Spleen (tissue), 11 donors: Measurements from ENCODE around the gene SEL1L3. TPM values are rescaled to one million over a fixed set of nuclear protein-coding genes. Genes with fewer than 3 reads are reported as not detected.

Experiments
- DNase-seq: peaks from one replicate; pipeline ENCODE4 v3.0.0-alpha.2; 2020
- H3K27ac ChIP-seq, 8 donors: fragments of 200-600 bp; sonication (generic) in 7 of 8; 1 replicate in 4 of 8; 2 replicates in 4 of 8; pipeline versions ENCODE4 v1.5.0 to v1.8.0; 2016 to 2021; ENCODE audit warnings: inconsistent platforms in 4 of 8, mild to moderate bottlenecking in 4 of 8, moderate library complexity in 1 of 8
- H3K27me3 ChIP-seq, 7 donors: fragments of 200-600 bp; sonication (generic) in 6 of 7; replicated peaks in 1 of 7; 1 replicate in 4 of 7; 2 replicates in 3 of 7; pipeline versions ENCODE4 v1.5.0 to v1.8.0; 2016 to 2021; ENCODE audit warnings: inconsistent platforms in 3 of 7, mild to moderate bottlenecking in 1 of 7
- H3K36me3 ChIP-seq, 6 donors: fragments of 200-600 bp; sonication (generic) in 5 of 6; 1 replicate in 4 of 6; 2 replicates in 2 of 6; pipeline versions ENCODE4 v1.5.0 to v1.8.0; 2016 to 2021; ENCODE audit warnings: inconsistent platforms in 2 of 6
- H3K4me1 ChIP-seq, 6 donors: fragments of 200-600 bp; sonication (generic) in 5 of 6; 1 replicate in 3 of 6; 2 replicates in 3 of 6; pipeline versions ENCODE4 v1.5.0 to v1.8.0; 2016 to 2021; ENCODE audit warnings: inconsistent platforms in 3 of 6
- H3K4me3 ChIP-seq, 8 donors: fragments of 200-600 bp; sonication (generic) in 7 of 8; 1 replicate in 4 of 8; 2 replicates in 4 of 8; pipeline versions ENCODE4 v1.5.0 to v1.8.0; 2016 to 2021; ENCODE audit warnings: inconsistent platforms in 4 of 8, mild to moderate bottlenecking in 4 of 8, moderate library complexity in 2 of 8
- H3K9me3 ChIP-seq, 8 donors: fragments of 200-600 bp; sonication (generic) in 7 of 8; 1 replicate in 4 of 8; 2 replicates in 4 of 8; pipeline versions ENCODE4 v1.5.0 to v1.8.0; 2016 to 2021; ENCODE audit warnings: inconsistent platforms in 4 of 8
- CTCF ChIP-seq, 11 experiments: fragments of 200-600 bp in 7 of 11; fragments of 450-650 bp in 4 of 11; sonication (generic) in 4 of 11; IDR thresholded peaks in 8 of 11; conservative IDR thresholded peaks in 3 of 11; 1 replicate in 7 of 11; 2 replicates in 4 of 11; pipeline versions ENCODE4 v1.4.0 to v1.8.0; 2016 to 2021; ENCODE audit warnings: antibody characterized with exemption in 11 of 11, inconsistent platforms in 4 of 11, mild to moderate bottlenecking in 1 of 11
- POLR2A ChIP-seq, 3 donors: fragments of 450-650 bp; IDR thresholded peaks; one replicate each; pipeline ENCODE4 v1.5.1; 2017; ENCODE audit warnings: antibody characterized with exemption in 3 of 3, mild to moderate bottlenecking in 1 of 3
- POLR2AphosphoS5 ChIP-seq, 3 donors: sonication (generic); formaldehyde crosslinking; IDR thresholded peaks; one replicate each; pipeline ENCODE4 v1.5.1; 2017; ENCODE audit warnings: antibody characterized with exemption in 3 of 3
- WGBS, 5 donors: extraction: QIAGEN DNeasy Blood & Tissue Kit in 3 of 5; methylation state at CpG; one replicate each; pipeline versions ENCODE4 v1.1.5 to v1.1.7; 2013 to 2018; 5-methylcytosine and 5-hydroxymethylcytosine counted together
- intact Hi-C: fragments of 100-400 bp; cut with DNase I; formaldehyde crosslinking; loops from one replicate; pipeline ENCODE4 v1.15.0; 2023; ENCODE audit warnings: low total_unique reads
- polyA plus RNA-seq, 3 donors: library from polyadenylated mRNA; stranded (reverse); fragments of 200-250 nt; gene quantifications; one replicate each; pipeline ENCODE4 v1.2.1, GENCODE V29; 2013
- total RNA-seq, 7 donors: library from RNA; depleted of rRNA in 3 of 7; stranded (reverse); fragments of >200 nt in 3 of 7; fragmentation: NEBNext Ultra II Directional in 4 of 7; extraction: Animal tissue kit (Norgen Biotek cat#: 25700) in 4 of 7; gene quantifications; one replicate each; pipeline versions ENCODE4 v1.1.0 to v1.2.1, GENCODE V29; 2016 to 2021
- donor health status: healthy with polysubstance abuse.
- donor health status: DM: no; HTN: no; CAD: no; lungs with moderate emphysema.
- donor health status: DM: no; HTN: no; CAD: no.
- donor health status: Bipolar disorder and iron deficiency.
- donor health status: healthy.
- donor health status: DM: no; HTN: no; CAD: no.
- donor health status: DM: yes; HTN: yes; CAD: no.

Gene SEL1L3
- total and polyA plus RNA-seq, 10 donors, result 59.0 to 319 (median 127) TPM

DNA sequence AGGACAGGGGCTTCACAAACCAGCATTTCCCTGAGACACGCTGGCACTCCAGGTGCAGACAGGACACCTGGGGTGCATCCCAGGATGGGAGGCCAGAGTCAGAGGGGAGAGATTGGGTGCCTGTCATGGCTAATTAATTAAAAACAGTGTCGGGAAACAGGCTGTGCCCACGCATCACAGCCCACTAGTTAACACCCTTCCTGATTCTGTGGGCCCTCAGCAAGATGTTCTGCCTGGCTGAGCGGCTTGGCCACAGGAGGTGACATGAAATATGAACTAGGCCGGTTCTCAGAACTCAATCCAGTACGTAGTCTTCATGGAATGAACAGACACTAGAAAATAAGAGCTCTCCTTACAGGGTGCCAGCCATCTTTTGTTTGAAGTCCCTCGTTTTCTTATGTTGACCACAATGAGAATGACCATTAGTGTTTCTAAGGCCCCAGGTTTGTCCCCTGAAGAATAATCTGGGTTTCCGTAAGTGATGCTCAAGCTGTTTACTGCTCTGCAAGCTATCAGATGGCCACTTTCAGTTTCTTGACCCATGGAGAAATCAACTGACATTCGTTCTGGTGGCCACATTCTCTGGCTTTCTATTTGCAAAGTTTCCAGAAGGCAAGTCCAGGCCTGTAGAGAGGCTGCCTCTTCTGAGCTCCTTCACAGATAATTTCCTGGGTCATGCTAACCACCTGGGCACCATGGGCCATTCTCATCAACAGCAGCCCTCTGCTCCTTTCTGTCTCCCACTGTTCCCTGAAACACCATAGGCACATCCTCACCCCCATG lies 134.9 kb downstream of the SEL1L3 start:
- Histone ChIP-seq H3K4me3 (no peak overlapping the region), H3K4me1 (no peaks in the 10 kb centered on the region), H3K27ac (no peak overlapping the region), H3K36me3 (no peaks in the 10 kb centered on the region), H3K27me3 (no peaks in the 10 kb centered on the region), H3K9me3 (no peaks in the 10 kb centered on the region)
- no peak for DNase-seq
- no peak for TF ChIP-seq POLR2AphosphoS5 (IDR thresholded peaks at IDR 0.05)
- TF ChIP-seq CTCF (IDR thresholded peaks at IDR 0.05 in 8 of 11, conservative IDR thresholded peaks at IDR 0.05 in 3 of 11), result no peak
- no peak for TF ChIP-seq POLR2A (IDR thresholded peaks at IDR 0.05)
- 77 to 87% (median 83%) methylated on average over 9 of the region's 9 CpGs for WGBS, 5 donors
- intact Hi-C loops, result no loop called here

- no peak for DNase-seq
- H3K36me3 ChIP-seq, result no peaks in the 10 kb centered on the region
- no peak overlapping the region for H3K27ac ChIP-seq
- no peaks in the 10 kb centered on the region for H3K4me1 ChIP-seq
- H3K27me3 ChIP-seq, result no peaks in the 10 kb centered on the region
- intact Hi-C loops, result no loop called here
- no peak for TF ChIP-seq POLR2A (IDR thresholded peaks at IDR 0.05)
- no peak for TF ChIP-seq CTCF (IDR thresholded peaks at IDR 0.05 in 8 of 11, conservative IDR thresholded peaks at IDR 0.05 in 3 of 11)
- no peak for TF ChIP-seq POLR2AphosphoS5 (IDR thresholded peaks at IDR 0.05)
- WGBS, 5 donors, result 64 to 85% (median 76%) methylated on average over 7 of the region's 7 CpGs
- no peak overlapping the region for H3K4me3 ChIP-seq
- no peaks in the 10 kb centered on the region for H3K9me3 ChIP-seq
These were observed 136.9 kb downstream of the SEL1L3 start for GRCh38 chr4:25725870-25726269.

DNA sequence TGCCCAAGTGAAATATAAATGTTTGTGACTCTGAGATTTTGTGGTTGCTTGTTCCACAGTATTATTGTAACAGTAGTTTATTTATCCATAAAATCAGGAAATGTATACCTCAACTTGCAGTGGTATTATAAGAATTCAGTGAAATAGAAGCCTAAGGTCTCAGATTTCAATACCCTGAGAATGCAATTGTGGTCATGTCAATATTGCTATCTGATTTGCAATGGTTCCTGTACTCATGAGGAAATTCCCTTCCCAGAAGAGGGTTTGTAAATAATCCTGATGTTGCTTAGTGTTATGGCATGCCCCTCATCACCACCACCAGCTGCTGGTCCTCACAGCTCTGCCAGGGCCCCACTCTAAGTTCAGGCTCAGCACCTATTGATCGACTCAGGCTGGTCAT lies 139.4 kb downstream of the SEL1L3 start:
- WGBS, 5 donors, result 83 to 100% (median 88%) methylated on average over 1 of the region's 1 CpG
- no peaks in the 10 kb centered on the region for H3K27me3 ChIP-seq
- H3K9me3 ChIP-seq, result no peaks in the 10 kb centered on the region
- intact Hi-C loops, result no loop called here
- no peaks in the 10 kb centered on the region for H3K4me1 ChIP-seq
- TF ChIP-seq POLR2A (IDR thresholded peaks at IDR 0.05) (no peak), CTCF (IDR thresholded peaks at IDR 0.05 in 8 of 11, conservative IDR thresholded peaks at IDR 0.05 in 3 of 11) (no peak), POLR2AphosphoS5 (IDR thresholded peaks at IDR 0.05) (no peak)
- H3K36me3 ChIP-seq, result no peaks in the 10 kb centered on the region
- no peak overlapping the region for H3K27ac ChIP-seq
- no peak overlapping the region for H3K4me3 ChIP-seq
- DNase-seq, result no peak

- no peak overlapping the region for H3K27ac ChIP-seq
- intact Hi-C loops, result no loop called here
- no peak for TF ChIP-seq POLR2A (IDR thresholded peaks at IDR 0.05)
- no peak for TF ChIP-seq POLR2AphosphoS5 (IDR thresholded peaks at IDR 0.05)
- TF ChIP-seq CTCF (IDR thresholded peaks at IDR 0.05 in 8 of 11, conservative IDR thresholded peaks at IDR 0.05 in 3 of 11), result no peak
- H3K9me3 ChIP-seq, result no peaks in the 10 kb centered on the region
- WGBS, 5 donors, result 85 to 90% (median 88%) methylated on average over 3 of the region's 3 CpGs
- H3K4me3 ChIP-seq, result no peak overlapping the region
- no peaks in the 10 kb centered on the region for H3K4me1 ChIP-seq
- no peaks in the 10 kb centered on the region for H3K27me3 ChIP-seq
- no peaks in the 10 kb centered on the region for H3K36me3 ChIP-seq
- DNase-seq, result no peak
These were observed 139.8 kb downstream of the SEL1L3 start for GRCh38 chr4:25722964-25723363.
